Measurements from ENCODE around the gene LRMDA. TPM values are rescaled to one million over a fixed set of nuclear protein-coding genes. Genes with fewer than 3 reads are reported as not detected.

LRMDA gene
- total RNA-seq, 4 donors from 2014 or later, result 2.2 to 7.8 (median 4.5) TPM

DNA sequence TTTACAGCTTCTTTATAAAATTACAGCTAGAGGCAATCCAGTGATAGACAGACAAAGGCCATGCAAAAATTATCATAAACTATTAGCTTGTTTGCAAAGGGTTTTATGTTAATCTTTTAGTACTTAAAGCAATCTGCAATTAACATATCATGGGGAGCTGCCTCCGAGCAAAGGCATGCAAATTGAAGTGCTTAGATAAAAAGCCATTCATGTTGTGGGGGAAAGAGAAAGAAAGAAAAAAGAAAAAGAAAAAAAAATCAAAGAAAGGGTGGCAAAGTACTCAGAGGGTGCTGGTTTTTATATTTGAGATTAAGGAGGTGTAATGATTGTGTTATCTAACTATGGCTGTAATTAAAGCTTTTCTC, 799.5 kb downstream of the LRMDA start:
- Histone ChIP-seq H3K27ac (no peak overlapping the region), H3K27me3 (no peaks in the 10 kb centered on the region), H3K4me3 (no peak overlapping the region), H3K9me3 (no peaks in the 10 kb centered on the region), H3K36me3 (no peaks in the 10 kb centered on the region), H3K4me1 (peaks cover 0 to 7% (median 0%) of the 10 kb centered on the region in 4 donors)
- 26 to 50% methylated on average over 1 of the region's 1 CpG for WGBS, 2 donors (ENCODE audit: low coverage in 1 of 2)
- intact Hi-C loops (cut with DNase I; ENCODE audit: low total_unique reads) (no loop called here), in situ Hi-C loops (cut with MboI; ENCODE audit: low pct_ligation_motif_present in 1 of 4, low pct_unique_long_range_greater_than_20kb in 1 of 4, low sequenced_read_pairs in 3 of 4) (no loop called here)
- no peak for DNase-seq
- TF ChIP-seq EP300 (IDR thresholded peaks at IDR 0.05; ENCODE audit: low read depth) (no peak), POLR2A (IDR thresholded peaks at IDR 0.05) (no peak), POLR2AphosphoS5 (IDR thresholded peaks at IDR 0.05) (no peak)
- TF ChIP-seq, protein P1, sequence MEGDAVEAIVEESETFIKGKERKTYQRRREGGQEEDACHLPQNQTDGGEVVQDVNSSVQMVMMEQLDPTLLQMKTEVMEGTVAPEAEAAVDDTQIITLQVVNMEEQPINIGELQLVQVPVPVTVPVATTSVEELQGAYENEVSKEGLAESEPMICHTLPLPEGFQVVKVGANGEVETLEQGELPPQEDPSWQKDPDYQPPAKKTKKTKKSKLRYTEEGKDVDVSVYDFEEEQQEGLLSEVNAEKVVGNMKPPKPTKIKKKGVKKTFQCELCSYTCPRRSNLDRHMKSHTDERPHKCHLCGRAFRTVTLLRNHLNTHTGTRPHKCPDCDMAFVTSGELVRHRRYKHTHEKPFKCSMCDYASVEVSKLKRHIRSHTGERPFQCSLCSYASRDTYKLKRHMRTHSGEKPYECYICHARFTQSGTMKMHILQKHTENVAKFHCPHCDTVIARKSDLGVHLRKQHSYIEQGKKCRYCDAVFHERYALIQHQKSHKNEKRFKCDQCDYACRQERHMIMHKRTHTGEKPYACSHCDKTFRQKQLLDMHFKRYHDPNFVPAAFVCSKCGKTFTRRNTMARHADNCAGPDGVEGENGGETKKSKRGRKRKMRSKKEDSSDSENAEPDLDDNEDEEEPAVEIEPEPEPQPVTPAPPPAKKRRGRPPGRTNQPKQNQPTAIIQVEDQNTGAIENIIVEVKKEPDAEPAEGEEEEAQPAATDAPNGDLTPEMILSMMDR (IDR thresholded peaks at IDR 0.05), result no peak

DNA sequence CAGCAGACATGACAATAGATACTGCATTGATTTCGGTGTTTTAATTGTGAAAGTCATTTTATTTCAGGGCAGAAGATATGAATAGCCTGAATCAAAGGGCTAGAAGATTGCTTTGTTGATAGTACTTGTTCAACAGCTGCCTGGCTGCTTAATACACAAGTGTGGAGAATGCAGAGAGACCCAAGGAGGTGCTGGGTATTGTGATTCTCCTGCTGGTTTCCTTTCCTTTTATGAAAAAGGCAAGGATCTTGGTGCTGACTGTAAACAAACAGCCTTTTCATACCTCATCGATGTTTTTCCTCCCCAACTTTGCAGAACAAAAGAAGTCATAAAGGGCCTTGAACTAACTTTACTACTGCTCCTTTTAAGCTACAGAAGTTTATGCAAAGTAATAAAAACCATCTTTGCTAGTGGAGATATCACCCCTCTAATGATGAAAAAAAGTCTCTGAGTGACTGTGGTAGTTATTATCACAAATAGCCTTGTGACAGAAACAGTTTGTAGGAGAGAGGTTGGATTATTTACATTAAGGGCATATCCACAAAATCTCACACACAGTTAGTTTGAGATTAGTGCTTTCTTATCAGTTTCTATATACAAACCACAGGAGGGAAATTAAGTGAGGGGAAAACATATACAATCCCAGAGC, 800.0 kb downstream of the LRMDA start:
- in situ Hi-C loops (cut with MboI; ENCODE audit: low pct_ligation_motif_present in 1 of 4, low pct_unique_long_range_greater_than_20kb in 1 of 4, low sequenced_read_pairs in 3 of 4), result no loop called here
- DNase-seq, result no peak
- Histone ChIP-seq H3K27me3 (no peaks in the 10 kb centered on the region), H3K27ac (no peak overlapping the region), H3K4me3 (no peak overlapping the region), H3K4me1 (peaks cover 0 to 7% (median 0%) of the 10 kb centered on the region in 4 donors), H3K36me3 (no peaks in the 10 kb centered on the region), H3K9me3 (no peaks in the 10 kb centered on the region)
- TF ChIP-seq POLR2AphosphoS5 (IDR thresholded peaks at IDR 0.05), result no peak
- TF ChIP-seq, protein P1 (IDR thresholded peaks at IDR 0.05), result no peak
- no peak for TF ChIP-seq EP300 (IDR thresholded peaks at IDR 0.05; ENCODE audit: low read depth)
- no peak for TF ChIP-seq POLR2A (IDR thresholded peaks at IDR 0.05)
- 24 to 45% methylated on average over 2 of the region's 2 CpGs for WGBS, 2 donors (ENCODE audit: low coverage in 1 of 2)
- intact Hi-C loops (cut with DNase I; ENCODE audit: low total_unique reads), result no loop called here

DNA sequence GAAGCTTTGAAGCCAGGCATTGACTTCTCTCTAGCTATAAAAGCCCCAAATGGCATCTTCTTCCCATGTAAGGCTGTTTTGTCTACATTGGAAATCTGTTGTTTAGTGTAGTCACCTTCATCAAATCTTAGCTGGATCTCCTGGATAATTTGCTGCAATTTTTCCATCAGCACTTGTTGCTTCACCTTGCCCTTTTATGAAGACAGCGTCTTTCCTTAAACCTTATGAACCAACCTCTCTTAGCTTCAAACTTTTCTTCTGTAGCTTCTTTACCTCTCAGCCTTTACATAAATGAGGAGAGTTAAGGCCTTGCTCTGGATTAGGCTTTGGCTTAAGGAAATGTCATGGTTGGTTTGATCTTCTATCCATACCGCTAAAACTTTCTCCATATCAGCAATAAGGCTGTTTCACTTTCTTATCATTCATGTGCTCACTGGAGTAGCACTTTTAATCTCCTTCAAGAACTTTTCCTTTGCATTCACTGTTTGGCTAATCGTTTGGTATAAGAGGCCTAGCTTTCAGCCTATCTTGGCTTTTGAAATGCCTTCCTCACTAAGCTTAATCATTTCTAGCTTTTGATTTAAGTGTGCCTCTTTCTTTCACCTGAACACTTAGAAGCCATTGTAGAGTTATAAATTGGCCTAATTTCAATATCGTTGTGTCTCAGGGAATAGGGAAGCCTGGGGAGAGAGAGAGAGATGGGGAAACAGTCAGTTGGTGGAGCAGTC, 803.2 kb downstream of the LRMDA start:
- Histone ChIP-seq H3K9me3 (no peaks in the 10 kb centered on the region), H3K4me1 (peaks cover 0 to 7% (median 0%) of the 10 kb centered on the region in 4 donors), H3K36me3 (no peaks in the 10 kb centered on the region), H3K27ac (no peak overlapping the region), H3K27me3 (no peaks in the 10 kb centered on the region), H3K4me3 (no peak overlapping the region)
- intact Hi-C loops (cut with DNase I; ENCODE audit: low total_unique reads), result no loop called here
- TF ChIP-seq EP300 (IDR thresholded peaks at IDR 0.05; ENCODE audit: low read depth) (no peak), POLR2AphosphoS5 (IDR thresholded peaks at IDR 0.05) (no peak), POLR2A (IDR thresholded peaks at IDR 0.05) (no peak)
- in situ Hi-C loops (cut with MboI; ENCODE audit: low pct_ligation_motif_present in 1 of 4, low pct_unique_long_range_greater_than_20kb in 1 of 4, low sequenced_read_pairs in 3 of 4), result no loop called here
- WGBS, 2 donors (ENCODE audit: low coverage in 1 of 2), result 84 to 85% methylated on average over 4 of the region's 4 CpGs
- no peak for DNase-seq

DNA sequence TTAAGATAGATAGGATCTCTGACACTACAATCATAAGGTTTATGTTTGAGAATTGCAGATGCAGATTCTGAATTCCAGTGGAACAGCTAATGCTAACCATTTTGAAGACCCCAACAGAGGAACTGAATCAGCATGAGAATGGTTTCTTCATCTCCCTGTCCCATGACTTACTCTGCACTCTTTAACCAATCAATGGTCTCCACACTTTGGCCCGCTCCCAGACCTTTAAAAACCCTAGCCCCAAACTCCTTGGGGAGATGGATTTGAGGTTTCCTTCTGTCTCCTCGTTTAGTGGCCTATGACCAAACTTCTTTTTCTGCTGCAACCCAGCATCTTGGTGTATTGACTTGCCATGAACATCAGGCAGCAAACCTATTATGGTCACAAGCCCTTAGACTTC, 804.9 kb downstream of the LRMDA start:
- no peak overlapping the region for H3K27ac ChIP-seq
- no peak for DNase-seq
- H3K27me3 ChIP-seq, result no peaks in the 10 kb centered on the region
- no peak overlapping the region for H3K4me3 ChIP-seq
- 49% methylated on average over 2 of the region's 2 CpGs; no CpG with 5 or more reads in 1 of the 2 donors for WGBS, 2 donors (ENCODE audit: low coverage in 1 of 2)
- TF ChIP-seq POLR2A (IDR thresholded peaks at IDR 0.05), result no peak
- no peak for TF ChIP-seq POLR2AphosphoS5 (IDR thresholded peaks at IDR 0.05)
- TF ChIP-seq, protein P1 (IDR thresholded peaks at IDR 0.05), result no peak
- peaks cover 0 to under 1% (median 0%) of the 10 kb centered on the region in 4 donors for H3K4me1 ChIP-seq
- no peaks in the 10 kb centered on the region for H3K9me3 ChIP-seq
- intact Hi-C loops (cut with DNase I; ENCODE audit: low total_unique reads), result no loop called here
- in situ Hi-C loops (cut with MboI; ENCODE audit: low pct_ligation_motif_present in 1 of 4, low pct_unique_long_range_greater_than_20kb in 1 of 4, low sequenced_read_pairs in 3 of 4), result no loop called here
- no peaks in the 10 kb centered on the region for H3K36me3 ChIP-seq

All from transverse colon (tissue), 4 donors.